Left ventricle myocardium superior (tissue), 1 donor: ENCODE measurements around the gene WWC2. TPM values are rescaled to one million over a fixed set of nuclear protein-coding genes. Genes with fewer than 3 reads are reported as not detected.
A peak's percentile ranks its signal among the peaks of the same experiment; 100 is the strongest.

Experiments
- ATAC-seq: fragments of 200-7000 bp; cut with Tn5 transposase; one replicate; pipeline ENCODE4 v1.9.1; 2020; ENCODE audit warnings: mild to moderate bottlenecking, moderate library complexity
- DNase-seq: peaks from one replicate; pipeline ENCODE4 v3.0.0-alpha.2; 2020
- intact Hi-C: fragments of 100-400 bp; cut with micrococcal nuclease; formaldehyde crosslinking; loops from one replicate; pipeline ENCODE4 v1.11.0; 2022
- total RNA-seq: library from RNA; stranded (reverse); fragmentation: NEBNext Ultra II Directional; extraction: Animal tissue kit (Norgen Biotek cat#: 25700); gene quantifications from one replicate; pipeline ENCODE4 v1.2.1, GENCODE V29; 2021
- donor health status: DM: no; HTN: yes; CAD: no; lungs with severe emphysema.

WWC2 gene
- total RNA-seq, 1 donor from 2014 or later, result 38.0 TPM

GRCh38 chr4:183262776-183263100 lies 163.7 kb downstream of the WWC2 start:
- intact Hi-C loops, result loop anchor here (2.0 to 5.0 kb wide), 2 partner anchors 190 to 324 kb away; no protein-coding TSS in a partner anchor
- DNase-seq (no peak), ATAC-seq (no peak)

GRCh38 chr4:183263787-183264386 lies 164.8 kb downstream of the WWC2 start:
- intact Hi-C loops, result loop anchor here (2.0 to 5.0 kb wide), 2 partner anchors 192 to 325 kb away; no protein-coding TSS in a partner anchor
- ATAC-seq, result no peak
- DNase-seq, result no peak

- DNase-seq (no peak), ATAC-seq (no peak)
- intact Hi-C loops, result loop anchor here (5.0 kb wide), 1 partner anchor 192 kb away; no protein-coding TSS in a partner anchor
Observed at GRCh38 chr4:183264614-183265013, 165.6 kb downstream of the WWC2 start.

GRCh38 chr4:183266371-183266770 lies 167.3 kb downstream of the WWC2 start:
- ATAC-seq (no peak), DNase-seq (no peak)
- intact Hi-C loops, result no loop called here

GRCh38 chr4:183268556-183268955 lies 169.5 kb downstream of the WWC2 start:
- no peak for ATAC-seq
- intact Hi-C loops, result no loop called here
- no peak for DNase-seq

GRCh38 chr4:183272384-183272783 lies 173.3 kb downstream of the WWC2 start:
- peak; percentile 57 for ATAC-seq
- intact Hi-C loops, result no loop called here

GRCh38 chr4:183276106-183276505 lies 177.0 kb downstream of the WWC2 start:
- no peak for ATAC-seq
- no peak for DNase-seq
- intact Hi-C loops, result no loop called here

More at GRCh38 chr4:183272384-183272783, 173.3 kb downstream of the WWC2 start:
- DNase-seq, result no peak

- DNase-seq, result no peak
- intact Hi-C loops, result no loop called here
- no peak for ATAC-seq
Observed at GRCh38 chr4:183284258-183284785, 185.3 kb downstream of the WWC2 start.

- DNase-seq (no peak), ATAC-seq (no peak)
- intact Hi-C loops, result no loop called here
Observed at GRCh38 chr4:183284965-183285364, 185.9 kb downstream of the WWC2 start.

- intact Hi-C loops, result no loop called here
- no peak for ATAC-seq
- no peak for DNase-seq
Observed at GRCh38 chr4:183285886-183286285, 186.8 kb downstream of the WWC2 start.

GRCh38 chr4:183286590-183287308 lies 187.7 kb downstream of the WWC2 start:
- ATAC-seq (no peak), DNase-seq (no peak)
- intact Hi-C loops, result no loop called here

- DNase-seq (no peak), ATAC-seq (no peak)
- intact Hi-C loops, result no loop called here
Observed at GRCh38 chr4:183287309-183287659, 188.2 kb downstream of the WWC2 start.

- intact Hi-C loops, result no loop called here
- no peak for DNase-seq
- no peak for ATAC-seq
Observed at GRCh38 chr4:183287677-183288076, 188.6 kb downstream of the WWC2 start.

- DNase-seq (no peak), ATAC-seq (no peak)
- intact Hi-C loops, result no loop called here
Observed at GRCh38 chr4:183288955-183289354, 189.9 kb downstream of the WWC2 start.

- DNase-seq (no peak), ATAC-seq (no peak)
- intact Hi-C loops, result no loop called here
Observed at GRCh38 chr4:183289688-183290087, 190.6 kb downstream of the WWC2 start.

GRCh38 chr4:183291070-183291469 lies 192.0 kb downstream of the WWC2 start:
- DNase-seq (no peak), ATAC-seq (no peak)
- intact Hi-C loops, result no loop called here

GRCh38 chr4:183295711-183296110 lies 196.7 kb downstream of the WWC2 start:
- no peak for ATAC-seq
- DNase-seq, result no peak
- intact Hi-C loops, result no loop called here

GRCh38 chr4:183297675-183298074 lies 198.6 kb downstream of the WWC2 start:
- intact Hi-C loops, result no loop called here
- DNase-seq, result no peak
- no peak for ATAC-seq

- intact Hi-C loops, result no loop called here
- no peak for DNase-seq
- no peak for ATAC-seq
Observed at GRCh38 chr4:183299464-183299863, 200.4 kb downstream of the WWC2 start.

GRCh38 chr4:183300070-183300469 lies 201.0 kb downstream of the WWC2 start:
- ATAC-seq, result no peak
- intact Hi-C loops, result no loop called here

GRCh38 chr4:183300655-183301054 lies 201.6 kb downstream of the WWC2 start:
- ATAC-seq, result no peak
- intact Hi-C loops, result no loop called here
- DNase-seq, result no peak

More at GRCh38 chr4:183300070-183300469, 201.0 kb downstream of the WWC2 start:
- DNase-seq, result no peak
